Body of pancreas (tissue), 4 donors: ENCODE measurements around the gene ALDH1A1.

Experiments
- CTCF ChIP-seq, 7 experiments: fragments of 450-650 bp in 4 of 7; fragments of 200-600 bp in 3 of 7; sonication (generic) in 3 of 7; IDR thresholded peaks; one replicate each; pipeline ENCODE4 v1.5.1; 2016 to 2019; ENCODE audit warnings: antibody characterized with exemption in 7 of 7
- POLR2A ChIP-seq, 3 donors: fragments of 450-650 bp; IDR thresholded peaks; one replicate each; pipeline ENCODE4 v1.6.1; 2016; ENCODE audit warnings: antibody characterized with exemption in 3 of 3, mild to moderate bottlenecking in 2 of 3

- TF ChIP-seq CTCF (IDR thresholded peaks at IDR 0.05) (no peak), POLR2A (IDR thresholded peaks at IDR 0.05) (no peak)
Measured at GRCh38 chr9:72954431-72955125, 1.7 kb upstream of the ALDH1A1 start.
